SK-N-SH (cell line): Measurements from ENCODE around the gene COG2. TPM values are rescaled to one million over a fixed set of nuclear protein-coding genes. Genes with fewer than 3 reads are reported as not detected.

Experiments
- CTCF ChIA-PET: fragments of 300-600, 350-600 bp; formaldehyde crosslinking; extraction: SDS; loops from one replicate; lab custom pipeline; 2021; lab: Yijun Ruan, JAX
- POLR2A ChIA-PET: fragments of 350-600 bp; sonication (Branson Sonifier 250); formaldehyde crosslinking; extraction: SDS; loops from one replicate; lab custom pipeline; 2020; ENCODE audit warnings: antibody characterized with exemption, inconsistent platforms; lab: Yijun Ruan, JAX
- DNase-seq: peaks from one replicate; pipeline ENCODE4 v3.0.0; 2012
- H2AFZ ChIP-seq: fragments of 200-600 bp; sonication (generic); 2 replicates; pipeline ENCODE4 v1.8.1; 2016; ENCODE audit warnings: antibody characterized with exemption, mild to moderate bottlenecking, low read depth
- H3F3A ChIP-seq: fragments of 200-600 bp; sonication (generic); replicated peaks from 2 replicates; pipeline ENCODE3; 2016; ENCODE audit warnings: antibody characterized with exemption, mild to moderate bottlenecking; ENCODE audit not compliant: insufficient read depth
- H3K27ac ChIP-seq, 2 experiments: fragments of 200-500 bp in 1 of 2; fragments of 200-600 bp in 1 of 2; sonication (Bioruptor generic) in 1 of 2; sonication (generic), shearing (Covaris generic) in 1 of 2; 2 replicates each; pipeline versions ENCODE4 v1.5.1 to v1.6.1; 2014 to 2016; ENCODE audit warnings: low read depth in 2 of 2, inconsistent platforms in 1 of 2, low read length in 1 of 2, mild to moderate bottlenecking in 1 of 2, mixed read lengths in 1 of 2
- H3K27me3 ChIP-seq: fragments of 200-600 bp; sonication (generic), shearing (Covaris generic); 2 replicates; pipeline ENCODE4 v1.6.1; 2016; ENCODE audit warnings: mixed run types; ENCODE audit not compliant: insufficient read depth
- H3K36me3 ChIP-seq, 2 experiments: fragments of 200-500 bp in 1 of 2; fragments of 200-600 bp in 1 of 2; sonication (Bioruptor generic) in 1 of 2; sonication (generic) in 1 of 2; replicated peaks in 1 of 2; 2 replicates each; pipeline versions ENCODE3 to v1.5.1; 2014 to 2016; ENCODE audit warnings: low read length in 1 of 2, mild to moderate bottlenecking in 1 of 2; ENCODE audit not compliant: insufficient read depth in 2 of 2, control insufficient read depth in 1 of 2
- H3K4me1 ChIP-seq, 2 experiments: fragments of 200-500 bp in 1 of 2; fragments of 200-600 bp in 1 of 2; sonication (Bioruptor generic) in 1 of 2; sonication (generic), shearing (Covaris generic) in 1 of 2; 2 replicates each; pipeline versions ENCODE4 v1.5.1 to v1.6.1; 2014 to 2016; ENCODE audit warnings: low read depth in 1 of 2, low read length in 1 of 2, mixed run types in 1 of 2; ENCODE audit not compliant: insufficient read depth in 2 of 2, control insufficient read depth in 1 of 2
- H3K4me2 ChIP-seq: fragments of 200-600 bp; sonication (generic), shearing (Covaris generic); 2 replicates; pipeline ENCODE4 v1.6.1; 2017; ENCODE audit warnings: mixed run types
- H3K4me3 ChIP-seq, 2 experiments: fragments of 200-500 bp in 1 of 2; fragments of 200-600 bp in 1 of 2; sonication (Bioruptor generic) in 1 of 2; sonication (generic), shearing (Covaris generic) in 1 of 2; 2 replicates each; pipeline versions ENCODE4 v1.5.1 to v1.8.1; 2014 to 2016; ENCODE audit warnings: low read depth in 2 of 2, inconsistent platforms in 1 of 2, low read length in 1 of 2, mild to moderate bottlenecking in 1 of 2, mixed read lengths in 1 of 2, moderate library complexity in 1 of 2
- H3K79me2 ChIP-seq: fragments of 200-600 bp; sonication (generic); 2 replicates; pipeline ENCODE4 v1.8.1; 2017; ENCODE audit warnings: mild to moderate bottlenecking; ENCODE audit not compliant: insufficient read depth
- H3K9ac ChIP-seq: fragments of 200-600 bp; sonication (generic); 2 replicates; pipeline ENCODE4 v1.6.1; 2017; ENCODE audit warnings: mixed run types
- H3K9me2 ChIP-seq: fragments of 200-600 bp; sonication (generic); 2 replicates; pipeline ENCODE4 v1.6.1; 2017; ENCODE audit warnings: mixed run types
- H3K9me3 ChIP-seq: fragments of 200-600 bp; sonication (generic); 2 replicates; pipeline ENCODE4 v1.6.1; 2017; ENCODE audit warnings: mixed run types, mild to moderate bottlenecking, moderate library complexity
- H4K20me1 ChIP-seq: fragments of 200-600 bp; sonication (generic); 2 replicates; pipeline ENCODE4 v1.6.1; 2017; ENCODE audit warnings: mild to moderate bottlenecking, mixed run types; ENCODE audit not compliant: insufficient read depth
- CHD2 ChIP-seq: fragments of 150-350 bp; IDR thresholded peaks from 2 replicates; pipeline ENCODE4 v1.6.1; 2018; ENCODE audit warnings: low read length; ENCODE audit not compliant: partially characterized antibody
- CTCF ChIP-seq: fragments of 200-600 bp; sonication (generic); IDR thresholded peaks from 2 replicates; pipeline ENCODE4 v1.6.1; 2017; ENCODE audit warnings: antibody characterized with exemption, mild to moderate bottlenecking, moderate library complexity
- EP300 ChIP-seq, 2 experiments: IDR thresholded peaks; 2 replicates each; pipeline versions ENCODE4 v1.4.0 to v1.6.1; 2012; ENCODE audit warnings: borderline replicate concordance in 1 of 2, low read depth in 1 of 2, low read length in 1 of 2
- FOSL2 ChIP-seq: IDR thresholded peaks from 2 replicates; pipeline ENCODE4 v1.4.0; 2012; ENCODE audit warnings: low read depth, mild to moderate bottlenecking, moderate library complexity, borderline replicate concordance
- FOXM1 ChIP-seq: IDR thresholded peaks from 2 replicates; pipeline ENCODE4 v1.4.0; 2012; ENCODE audit warnings: low read depth, mild to moderate bottlenecking
- GATA2 ChIP-seq: sonication (generic); formaldehyde crosslinking; IDR thresholded peaks from 2 replicates; pipeline ENCODE4 v1.5.0; 2020; ENCODE audit warnings: mild to moderate bottlenecking, missing genetic modification reagents
- IRF3 ChIP-seq: fragments of 150-350 bp; IDR thresholded peaks from 2 replicates; pipeline ENCODE4 v1.6.1; 2016; ENCODE audit warnings: mild to moderate bottlenecking, low read depth, low read length
- MEF2A ChIP-seq: IDR thresholded peaks from 2 replicates; pipeline ENCODE4 v1.4.0; 2012; ENCODE audit warnings: low read depth, borderline replicate concordance
- NRF1 ChIP-seq: IDR thresholded peaks from 2 replicates; pipeline ENCODE4 v1.6.1; 2012; ENCODE audit warnings: low read depth, mild to moderate bottlenecking, low read length
- POLR2AphosphoS5 ChIP-seq: IDR thresholded peaks from 2 replicates; pipeline ENCODE4 v1.6.1; 2012; ENCODE audit warnings: low read depth, low read length
- RCOR1 ChIP-seq: fragments of 150-350 bp; IDR thresholded peaks from 2 replicates; pipeline ENCODE4 v1.6.1; 2017; ENCODE audit warnings: antibody characterized with exemption, low read length
- SMC3 ChIP-seq: IDR thresholded peaks from 2 replicates; pipeline ENCODE4 v1.6.1; 2012; ENCODE audit warnings: low read depth, low read length, improper control_type of control experiment
- TCF12 ChIP-seq: IDR thresholded peaks from 2 replicates; pipeline ENCODE4 v1.4.0; 2012
- WGBS: methylation state at CpG from one replicate; pipeline ENCODE4 v1.1.6; 2017; ENCODE audit warnings: low lambda C conversion rate; 5-methylcytosine and 5-hydroxymethylcytosine counted together
- polyA plus RNA-seq, 3 experiments: library from polyadenylated mRNA; depleted of rRNA; stranded (reverse); fragments of >200 nt; gene quantifications; 2 replicates each; pipeline ENCODE4 v1.2.3, GENCODE V29; 2012
- TF ChIP-seq, protein P1 (sequence below): IDR thresholded peaks from 2 replicates; pipeline ENCODE4; 2012

Gene COG2
- polyA plus RNA-seq, 1 of the 3 experiments (the other 2 are of a cell fraction) = 11.0 TPM

DNA sequence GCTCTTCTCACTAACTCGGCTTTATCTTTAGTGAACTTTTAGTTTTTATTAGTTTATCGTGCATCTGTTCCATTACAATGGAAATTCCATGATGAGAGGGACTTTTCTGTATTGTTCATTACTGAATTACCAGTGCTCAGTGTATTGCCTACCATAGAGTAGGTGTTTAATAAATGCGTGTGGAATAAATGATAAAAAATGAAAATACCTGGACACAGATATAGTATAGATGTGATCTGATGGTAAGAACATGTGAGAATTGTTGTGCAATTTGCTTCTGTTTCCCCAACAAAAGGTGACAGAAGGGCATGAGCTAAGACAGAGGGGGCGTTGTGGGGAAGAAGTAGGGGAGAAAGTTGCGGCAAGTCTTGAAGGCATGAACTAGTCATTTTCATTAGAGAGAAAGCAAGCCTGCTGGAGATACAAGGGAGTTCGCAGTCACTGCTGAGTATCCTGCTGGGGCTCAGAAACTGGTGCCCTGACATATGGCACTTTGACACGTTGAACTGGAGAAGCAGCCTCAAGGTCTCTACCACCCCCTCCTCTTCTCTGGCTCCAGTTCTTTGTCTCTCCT lies 5.6 kb upstream of the COG2 start:
- no peaks in the 10 kb centered on the region for H4K20me1 ChIP-seq
- no peaks in the 10 kb centered on the region for H3F3A ChIP-seq
- H2AFZ ChIP-seq = no peak overlapping the region
- WGBS = 49% methylated on average over 7 of the region's 7 CpGs
- TF ChIP-seq FOXM1 (no peak), FOSL2 (no peak), IRF3 (no peak), TCF12 (no peak), RCOR1 (no peak), NRF1 (no peak), CHD2 (no peak), MEF2A (no peak)
- ChIA-PET POLR2A (no interaction called here), CTCF (no interaction called here)
- H3K27me3 ChIP-seq = peaks cover 7% of the 10 kb centered on the region; the same call in 1 of the 2 replicates
- no peaks in the 10 kb centered on the region for H3K9me3 ChIP-seq
- no peak overlapping the region for H3K9ac ChIP-seq
- no peak for DNase-seq
- H3K4me2 ChIP-seq = no peak overlapping the region
- H3K36me3 ChIP-seq = no peaks in the 10 kb centered on the region
- H3K4me3 ChIP-seq = no peak overlapping the region
- no peaks in the 10 kb centered on the region for H3K79me2 ChIP-seq
- H3K4me1 ChIP-seq = peaks cover 0 to 2% of the 10 kb centered on the region in 2 experiments; a peak in 1 of 4 replicates
- H3K27ac ChIP-seq = no peak overlapping the region
- no peaks in the 10 kb centered on the region for H3K9me2 ChIP-seq

GRCh38 chr1:230639714-230640209 lies 2.5 kb upstream of the COG2 start:
- H3K9ac ChIP-seq = no peak overlapping the region
- H3K27ac ChIP-seq = no peak overlapping the region
- no peak overlapping the region for H3K4me2 ChIP-seq
- ChIA-PET CTCF (no interaction called here), POLR2A (no interaction called here)
- no peak overlapping the region for H2AFZ ChIP-seq
- peaks cover 4% of the 10 kb centered on the region; the same call in 1 of the 2 replicates for H4K20me1 ChIP-seq
- H3K9me2 ChIP-seq = no peaks in the 10 kb centered on the region
- no peaks in the 10 kb centered on the region for H3K36me3 ChIP-seq
- no peak for DNase-seq
- H3F3A ChIP-seq = peaks cover 5% of the 10 kb centered on the region
- H3K4me1 ChIP-seq = peaks cover 10 to 20% of the 10 kb centered on the region in 2 experiments
- no peak overlapping the region for H3K4me3 ChIP-seq
- TF ChIP-seq, protein P1, sequence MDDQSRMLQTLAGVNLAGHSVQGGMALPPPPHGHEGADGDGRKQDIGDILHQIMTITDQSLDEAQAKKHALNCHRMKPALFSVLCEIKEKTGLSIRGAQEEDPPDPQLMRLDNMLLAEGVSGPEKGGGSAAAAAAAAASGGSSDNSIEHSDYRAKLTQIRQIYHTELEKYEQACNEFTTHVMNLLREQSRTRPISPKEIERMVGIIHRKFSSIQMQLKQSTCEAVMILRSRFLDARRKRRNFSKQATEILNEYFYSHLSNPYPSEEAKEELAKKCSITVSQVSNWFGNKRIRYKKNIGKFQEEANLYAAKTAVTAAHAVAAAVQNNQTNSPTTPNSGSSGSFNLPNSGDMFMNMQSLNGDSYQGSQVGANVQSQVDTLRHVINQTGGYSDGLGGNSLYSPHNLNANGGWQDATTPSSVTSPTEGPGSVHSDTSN = no peak
- TF ChIP-seq EP300 (IDR thresholded peaks at IDR 0.05; ENCODE audit: borderline replicate concordance in 1 of 2, low read depth in 1 of 2, low read length in 1 of 2) (no peak), GATA2 (CRISPR knock-in tag) (no peak), CTCF (no peak), SMC3 (no peak), POLR2AphosphoS5 (no peak)
- H3K27me3 ChIP-seq = peaks cover 7% of the 10 kb centered on the region; the same call in 1 of the 2 replicates
- WGBS = 24% methylated on average over 4 of the region's 5 CpGs
- peaks cover 23% of the 10 kb centered on the region for H3K79me2 ChIP-seq
- H3K9me3 ChIP-seq = no peaks in the 10 kb centered on the region
